ENCODE results near the gene LSMEM2. TPM values are rescaled to one million over a fixed set of nuclear protein-coding genes. Genes with fewer than 3 reads are reported as not detected.

LSMEM2 gene
- total RNA-seq, 3 donors from 2014 or later (not counting 1 experiment from before 2014, with no cell fraction given): not detected

DNA sequence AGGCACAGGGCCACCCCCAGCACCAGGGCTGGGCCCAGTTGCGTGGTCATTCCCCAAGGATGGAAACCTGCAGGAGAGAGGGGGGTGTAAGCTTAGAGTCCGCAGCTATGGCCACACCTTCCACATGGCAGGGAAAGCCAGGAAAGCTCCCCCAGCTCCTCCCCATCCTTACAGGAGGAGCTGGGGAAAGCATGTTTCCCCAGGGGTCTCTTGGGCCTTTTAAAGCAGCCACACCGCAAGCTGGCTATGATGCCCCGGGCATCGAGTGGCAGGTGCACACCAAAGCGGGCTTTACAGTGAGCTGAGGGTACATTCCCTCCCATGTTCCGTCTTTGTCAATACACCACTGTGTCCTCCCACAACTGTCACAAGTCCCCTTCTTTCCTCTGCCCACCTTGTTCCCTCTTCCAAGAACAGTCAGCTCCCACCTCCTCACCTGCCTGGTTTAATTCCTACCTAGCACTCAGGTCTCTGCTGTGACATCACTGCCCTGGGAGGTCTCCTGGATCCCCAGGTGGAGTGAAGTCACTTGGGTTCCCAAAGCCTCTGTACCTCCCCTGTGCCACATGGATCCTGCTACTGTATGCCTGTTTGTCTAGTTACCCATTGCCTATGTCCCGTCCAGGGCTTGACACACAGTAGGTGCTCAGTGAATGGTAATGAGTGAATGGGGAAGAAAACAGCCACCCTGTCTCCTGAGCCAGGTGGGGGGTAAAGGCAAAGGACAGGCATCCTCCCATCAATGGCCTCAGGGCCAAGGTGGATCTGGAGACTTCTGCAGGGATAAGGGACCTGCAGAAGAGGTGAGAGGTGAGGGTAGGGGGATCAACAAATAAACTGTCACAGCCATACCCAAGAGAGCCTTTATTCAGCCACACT is 16.9 kb downstream of the LSMEM2 start:
- intact Hi-C loops (cut with micrococcal nuclease): loop anchor here (5.0 kb wide), 1 partner anchor 42 kb away; no protein-coding TSS in a partner anchor
- no peak overlapping the region for H3K4me3 ChIP-seq (ENCODE audit: low read length)
- WGBS (ENCODE audit: insufficient coverage): 96% methylated on average over 8 of the region's 8 CpGs
- ATAC-seq (no peak), DNase-seq (no peak)
- Mint-ChIP-seq H3K36me3 (no peaks in the 10 kb centered on the region), H3K4me3 (no peak overlapping the region), H3K27ac (peak overlapping the region in 1 of 2 donors; percentile 72), H3K9me3 (no peaks in the 10 kb centered on the region), H3K4me1 (peaks cover 33 to 48% of the 10 kb centered on the region in 2 donors), H3K27me3 (ENCODE audit: low read depth in 2 of 2) (no peaks in the 10 kb centered on the region)
- H3K9me3 ChIP-seq (ENCODE audit: control insufficient read depth, insufficient read depth, low read length): no peaks in the 10 kb centered on the region
- peaks cover 45% of the 10 kb centered on the region for H3K4me1 ChIP-seq (ENCODE audit: control insufficient read depth, insufficient read depth, low read length)
- TF ChIP-seq, protein P1, sequence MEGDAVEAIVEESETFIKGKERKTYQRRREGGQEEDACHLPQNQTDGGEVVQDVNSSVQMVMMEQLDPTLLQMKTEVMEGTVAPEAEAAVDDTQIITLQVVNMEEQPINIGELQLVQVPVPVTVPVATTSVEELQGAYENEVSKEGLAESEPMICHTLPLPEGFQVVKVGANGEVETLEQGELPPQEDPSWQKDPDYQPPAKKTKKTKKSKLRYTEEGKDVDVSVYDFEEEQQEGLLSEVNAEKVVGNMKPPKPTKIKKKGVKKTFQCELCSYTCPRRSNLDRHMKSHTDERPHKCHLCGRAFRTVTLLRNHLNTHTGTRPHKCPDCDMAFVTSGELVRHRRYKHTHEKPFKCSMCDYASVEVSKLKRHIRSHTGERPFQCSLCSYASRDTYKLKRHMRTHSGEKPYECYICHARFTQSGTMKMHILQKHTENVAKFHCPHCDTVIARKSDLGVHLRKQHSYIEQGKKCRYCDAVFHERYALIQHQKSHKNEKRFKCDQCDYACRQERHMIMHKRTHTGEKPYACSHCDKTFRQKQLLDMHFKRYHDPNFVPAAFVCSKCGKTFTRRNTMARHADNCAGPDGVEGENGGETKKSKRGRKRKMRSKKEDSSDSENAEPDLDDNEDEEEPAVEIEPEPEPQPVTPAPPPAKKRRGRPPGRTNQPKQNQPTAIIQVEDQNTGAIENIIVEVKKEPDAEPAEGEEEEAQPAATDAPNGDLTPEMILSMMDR (IDR thresholded peaks at IDR 0.05): no peak
- no peak overlapping the region for H3K27ac ChIP-seq (ENCODE audit: low read length)
- peaks cover 2% of the 10 kb centered on the region for H3K36me3 ChIP-seq (ENCODE audit: control insufficient read depth, insufficient read depth, low read length)
- H3K27me3 ChIP-seq (ENCODE audit: control insufficient read depth, insufficient read depth, low read length): no peaks in the 10 kb centered on the region

DNA sequence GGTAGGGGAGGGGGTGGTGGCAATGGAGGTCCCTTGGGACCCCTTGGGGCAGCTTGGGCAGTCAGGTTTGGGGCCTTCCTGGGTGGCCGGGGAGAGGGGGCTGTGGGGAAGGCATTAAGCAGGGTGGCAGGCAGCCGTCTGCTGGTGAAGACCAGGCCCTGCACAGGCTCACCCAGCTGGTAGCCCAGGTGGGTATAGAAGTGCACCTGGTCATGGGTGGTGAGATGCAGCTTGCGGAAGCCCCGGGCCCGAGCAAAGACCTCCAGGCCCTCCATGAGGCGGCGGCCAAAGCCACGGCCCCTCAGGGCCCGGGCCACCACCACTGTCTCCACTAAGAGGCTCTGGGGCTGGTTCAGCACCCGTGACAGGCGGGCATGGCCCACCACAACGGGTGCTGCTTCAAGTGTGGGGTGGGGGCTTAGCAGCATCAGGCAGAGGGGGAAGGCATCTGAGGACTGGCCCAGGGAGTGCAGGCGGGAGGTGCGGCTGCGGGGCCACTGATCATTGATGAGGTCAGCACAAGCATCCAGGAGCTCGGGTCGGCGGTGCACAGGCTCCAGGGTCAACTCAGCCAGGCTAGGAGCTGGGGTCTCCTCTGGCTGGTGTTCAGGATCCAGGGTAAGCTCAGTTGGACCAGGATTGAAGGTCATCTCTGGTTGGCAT is 18.0 kb downstream of the LSMEM2 start:
- Mint-ChIP-seq H3K4me1 (peaks cover 28 to 43% of the 10 kb centered on the region in 2 donors), H3K27ac (peak overlapping the region in 1 of 2 donors; percentile 72)

GRCh38 chr3:50297384-50297775 is 18.5 kb downstream of the LSMEM2 start:
- Mint-ChIP-seq H3K4me1 (peaks cover 25 to 40% of the 10 kb centered on the region in 2 donors), H3K9me3 (no peaks in the 10 kb centered on the region), H3K27me3 (ENCODE audit: low read depth in 2 of 2) (no peaks in the 10 kb centered on the region), H3K27ac (peak overlapping the region in 1 of 2 donors; percentile 97), H3K4me3 (no peak overlapping the region), H3K36me3 (no peaks in the 10 kb centered on the region)
- H3K36me3 ChIP-seq (ENCODE audit: control insufficient read depth, insufficient read depth, low read length): peaks cover 2% of the 10 kb centered on the region
- TF ChIP-seq, protein P1 (IDR thresholded peaks at IDR 0.05): no peak
- no peaks in the 10 kb centered on the region for H3K9me3 ChIP-seq (ENCODE audit: control insufficient read depth, insufficient read depth, low read length)
- intact Hi-C loops (cut with micrococcal nuclease): loop anchor here (5.0 kb wide), 1 partner anchor 40 kb away; no protein-coding TSS in a partner anchor
- ATAC-seq (no peak), DNase-seq (peak in 1 of 2 donors; percentile 28)
- H3K4me1 ChIP-seq (ENCODE audit: control insufficient read depth, insufficient read depth, low read length): peaks cover 34% of the 10 kb centered on the region
- no peak overlapping the region for H3K27ac ChIP-seq (ENCODE audit: low read length)
- WGBS (ENCODE audit: insufficient coverage): 95% methylated on average over 2 of the region's 2 CpGs
- no peak overlapping the region for H3K4me3 ChIP-seq (ENCODE audit: low read length)
- H3K27me3 ChIP-seq (ENCODE audit: control insufficient read depth, insufficient read depth, low read length): no peaks in the 10 kb centered on the region

More for the DNA sequence above, 18.0 kb downstream of the LSMEM2 start:
- no peaks in the 10 kb centered on the region for H3K36me3 Mint-ChIP-seq
- Histone ChIP-seq H3K27ac (ENCODE audit: low read length) (no peak overlapping the region), H3K36me3 (ENCODE audit: control insufficient read depth, insufficient read depth, low read length) (peaks cover 2% of the 10 kb centered on the region), H3K4me1 (ENCODE audit: control insufficient read depth, insufficient read depth, low read length) (peaks cover 36% of the 10 kb centered on the region), H3K27me3 (ENCODE audit: control insufficient read depth, insufficient read depth, low read length) (no peaks in the 10 kb centered on the region), H3K9me3 (ENCODE audit: control insufficient read depth, insufficient read depth, low read length) (no peaks in the 10 kb centered on the region), H3K4me3 (ENCODE audit: low read length) (no peak overlapping the region)
- no peak for DNase-seq
- intact Hi-C loops (cut with micrococcal nuclease): loop anchor here (5.0 kb wide), 1 partner anchor 40 kb away; no protein-coding TSS in a partner anchor
- TF ChIP-seq, protein P1 (IDR thresholded peaks at IDR 0.05): no peak
- no peaks in the 10 kb centered on the region for H3K9me3 Mint-ChIP-seq
- H3K27me3 Mint-ChIP-seq (ENCODE audit: low read depth in 2 of 2): no peaks in the 10 kb centered on the region
- H3K4me3 Mint-ChIP-seq: no peak overlapping the region
- no peak for ATAC-seq
- WGBS (ENCODE audit: insufficient coverage): 97% methylated on average over 18 of the region's 18 CpGs

All from natural killer cell (primary cell).